ENCODE results near the gene ZNRF1. TPM values are rescaled to one million over a fixed set of nuclear protein-coding genes. Genes with fewer than 3 reads are reported as not detected.
"Not testable (repeated sequence)": the region's sequence is repeated elsewhere in the genome, so short reads cannot be mapped to it uniquely, and the experiment has no call there.

The ZNRF1 gene
- total RNA-seq, 5 donors from 2014 or later (not counting 1 experiment from before 2014, with no cell fraction given): 5.5 to 7.8 (median 7.5) TPM

DNA sequence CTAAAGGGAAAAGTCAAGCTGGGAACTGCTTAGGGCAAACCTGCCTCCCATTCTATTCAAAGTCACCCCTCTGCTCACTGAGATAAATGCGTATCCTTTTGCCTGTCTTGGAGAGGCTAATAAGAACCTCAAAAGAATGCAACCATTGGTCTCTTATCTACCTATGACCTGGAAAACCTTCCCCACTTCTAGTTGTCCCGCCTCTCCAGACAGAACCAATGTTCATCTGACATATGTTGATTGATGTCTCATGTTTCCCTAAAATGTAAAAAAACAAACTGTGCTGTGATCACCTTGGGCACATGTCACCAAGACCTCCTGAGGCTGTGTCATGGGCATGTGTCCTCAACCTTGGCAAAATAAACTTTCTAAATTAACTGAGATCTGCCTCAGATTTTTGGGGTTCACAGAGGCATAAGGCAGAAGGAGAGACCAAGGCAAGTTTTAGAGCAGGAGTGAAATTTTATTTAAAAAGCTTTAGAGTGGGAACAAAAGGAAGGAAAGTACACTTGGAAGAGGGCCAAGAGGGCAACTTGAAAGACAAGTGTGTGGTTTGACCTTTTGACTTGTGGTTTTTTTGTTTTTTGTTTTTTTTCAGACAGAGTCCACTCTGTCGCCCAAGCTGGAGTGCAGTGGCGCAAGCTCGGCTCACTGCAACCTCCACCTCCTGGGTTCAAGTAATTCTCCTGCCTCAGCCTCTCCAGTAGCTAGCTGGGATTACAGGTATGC, 130.8 kb downstream of the ZNRF1 start:
- CTCF ChIA-PET: interaction anchor here in 1 of 2 donors (1.0 kb wide), 1 partner anchor 19 kb away, joined by 3 read pairs; no protein-coding TSS in a partner anchor
- H3K27me3 Mint-ChIP-seq; H3K27ac ChIP-seq (ENCODE audit: low read length); DNase-seq; H3K27me3 ChIP-seq (replicated peaks in 1 of 2; ENCODE audit: control insufficient read depth in 2 of 2, extremely low read depth in 1 of 2, insufficient read depth in 2 of 2, low read length in 1 of 2); POLR2A ChIA-PET; H3K9me3 ChIP-seq; ATAC-seq (replicated peaks in 1 of 4); H3K27ac Mint-ChIP-seq; H3K4me1 ChIP-seq (ENCODE audit: control insufficient read depth in 1 of 2, extremely low read depth in 1 of 2, insufficient read depth in 2 of 2, low read length in 2 of 2); H3K4me3 Mint-ChIP-seq; H3K9me3 Mint-ChIP-seq; H3K36me3 Mint-ChIP-seq; H3K4me3 ChIP-seq (ENCODE audit: control insufficient read depth in 1 of 2, extremely low read depth in 1 of 2, low read length in 1 of 2); H3K36me3 ChIP-seq (ENCODE audit: control insufficient read depth in 2 of 2, extremely low read depth in 1 of 2, insufficient read depth in 1 of 2, low read length in 1 of 2): not testable (repeated sequence)
- peaks cover 9 to 22% (median 11%) of the 10 kb centered on the region in 3 donors for H3K4me1 Mint-ChIP-seq
- 100% methylated on average over 1 of the region's 5 CpGs for WGBS (ENCODE audit: insufficient coverage)

DNA sequence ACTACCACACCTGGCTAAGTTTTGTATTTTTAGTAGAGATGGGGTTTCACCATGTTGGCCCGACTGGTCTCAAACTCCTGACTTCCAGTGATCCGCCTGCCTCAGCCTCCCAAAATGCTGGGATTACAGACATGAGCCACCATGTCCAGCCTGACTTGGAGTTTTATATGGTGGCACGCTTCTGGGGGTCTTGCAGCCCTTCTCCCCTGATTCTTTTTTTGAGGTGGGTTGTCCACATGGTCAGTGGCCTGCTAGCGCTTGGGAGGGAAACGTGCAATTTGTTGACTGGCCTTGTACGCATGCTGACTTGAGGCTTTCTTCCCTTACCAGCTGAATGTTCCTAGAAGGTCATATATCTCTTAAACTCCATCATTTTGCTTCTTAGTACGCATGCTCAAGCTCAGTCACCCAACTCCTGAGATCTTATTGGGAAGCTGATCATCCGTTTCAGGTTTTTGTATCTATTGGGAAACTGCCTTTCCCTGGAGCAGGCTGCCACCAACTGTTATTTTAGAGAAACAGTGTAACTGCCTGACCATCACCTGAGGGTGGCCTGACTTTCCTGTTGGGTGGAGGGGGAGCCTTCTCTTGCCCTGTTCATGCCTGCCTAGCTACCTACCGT, 131.4 kb downstream of the ZNRF1 start:
- DNase-seq (no peak), ATAC-seq (replicated peaks in 1 of 4) (no peak)
- H3K9me3 Mint-ChIP-seq: peaks cover 0 to 9% (median 8%) of the 10 kb centered on the region in 3 donors
- H3K27me3 ChIP-seq (replicated peaks in 1 of 2; ENCODE audit: control insufficient read depth in 2 of 2, extremely low read depth in 1 of 2, insufficient read depth in 2 of 2, low read length in 1 of 2): peaks cover 0 to 5% of the 10 kb centered on the region in 2 experiments
- peaks cover 4 to 7% of the 10 kb centered on the region in 2 donors for H3K27me3 Mint-ChIP-seq
- H3K27ac Mint-ChIP-seq: no peak overlapping the region
- no peak overlapping the region for H3K4me3 ChIP-seq (ENCODE audit: control insufficient read depth in 1 of 2, extremely low read depth in 1 of 2, low read length in 1 of 2)
- POLR2A ChIA-PET: no interaction called here
- no peaks in the 10 kb centered on the region for H3K36me3 ChIP-seq (ENCODE audit: control insufficient read depth in 2 of 2, extremely low read depth in 1 of 2, insufficient read depth in 1 of 2, low read length in 1 of 2)
- H3K9me3 ChIP-seq: no peaks in the 10 kb centered on the region
- CTCF ChIA-PET: interaction anchor here in 1 of 2 donors (1.0 kb wide), 1 partner anchor 19 kb away, joined by 3 read pairs; no protein-coding TSS in a partner anchor
- H3K4me1 Mint-ChIP-seq: peaks cover 9 to 22% (median 11%) of the 10 kb centered on the region in 3 donors
- no peak overlapping the region for H3K4me3 Mint-ChIP-seq
- 14% methylated on average over 1 of the region's 9 CpGs for WGBS (ENCODE audit: insufficient coverage)
- H3K4me1 ChIP-seq (ENCODE audit: control insufficient read depth in 1 of 2, extremely low read depth in 1 of 2, insufficient read depth in 2 of 2, low read length in 2 of 2): peaks cover 0 to 3% of the 10 kb centered on the region in 2 experiments
- no peak overlapping the region for H3K27ac ChIP-seq (ENCODE audit: low read length)
- no peaks in the 10 kb centered on the region for H3K36me3 Mint-ChIP-seq

DNA sequence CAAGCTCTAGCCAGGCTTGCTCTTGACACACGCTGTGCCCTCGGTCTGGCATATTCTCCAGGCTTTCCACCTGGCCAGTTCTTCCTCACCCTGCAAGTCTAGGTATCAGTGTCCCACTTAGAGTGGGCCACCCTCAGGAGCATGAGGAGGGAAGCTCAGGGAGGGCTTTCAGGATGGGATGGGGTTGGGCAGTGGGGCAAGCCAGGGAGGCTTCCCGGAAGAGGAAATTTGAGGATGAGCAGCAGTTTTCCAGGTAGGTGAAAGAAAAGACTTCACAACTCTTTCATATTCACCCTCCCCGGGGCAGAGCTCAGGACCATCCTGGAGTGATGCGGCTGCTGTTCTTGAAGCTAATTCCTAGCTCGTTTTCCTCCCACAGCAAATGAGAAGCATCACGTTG, 132.3 kb downstream of the ZNRF1 start:
- DNase-seq (no peak), ATAC-seq (replicated peaks in 1 of 4) (no peak)
- Mint-ChIP-seq H3K27ac (peak overlapping the region in 1 of 2 donors; percentile 6), H3K4me1 (peaks cover 9 to 22% (median 11%) of the 10 kb centered on the region in 3 donors), H3K36me3 (no peaks in the 10 kb centered on the region), H3K4me3 (no peak overlapping the region), H3K9me3 (peaks cover 0 to 9% (median 8%) of the 10 kb centered on the region in 3 donors), H3K27me3 (peaks cover 4 to 7% of the 10 kb centered on the region in 2 donors)
- peaks cover 0 to 5% of the 10 kb centered on the region in 2 experiments for H3K27me3 ChIP-seq (replicated peaks in 1 of 2; ENCODE audit: control insufficient read depth in 2 of 2, extremely low read depth in 1 of 2, insufficient read depth in 2 of 2, low read length in 1 of 2)
- 94% methylated on average over 5 of the region's 7 CpGs for WGBS (ENCODE audit: insufficient coverage)
- no peaks in the 10 kb centered on the region for H3K9me3 ChIP-seq
- H3K27ac ChIP-seq (ENCODE audit: low read length): no peak overlapping the region
- peaks cover 0 to 3% of the 10 kb centered on the region in 2 experiments for H3K4me1 ChIP-seq (ENCODE audit: control insufficient read depth in 1 of 2, extremely low read depth in 1 of 2, insufficient read depth in 2 of 2, low read length in 2 of 2)
- H3K36me3 ChIP-seq (ENCODE audit: control insufficient read depth in 2 of 2, extremely low read depth in 1 of 2, insufficient read depth in 1 of 2, low read length in 1 of 2): no peaks in the 10 kb centered on the region
- CTCF ChIA-PET: no interaction called here
- H3K4me3 ChIP-seq (ENCODE audit: control insufficient read depth in 1 of 2, extremely low read depth in 1 of 2, low read length in 1 of 2): no peak overlapping the region
- POLR2A ChIA-PET: no interaction called here

DNA sequence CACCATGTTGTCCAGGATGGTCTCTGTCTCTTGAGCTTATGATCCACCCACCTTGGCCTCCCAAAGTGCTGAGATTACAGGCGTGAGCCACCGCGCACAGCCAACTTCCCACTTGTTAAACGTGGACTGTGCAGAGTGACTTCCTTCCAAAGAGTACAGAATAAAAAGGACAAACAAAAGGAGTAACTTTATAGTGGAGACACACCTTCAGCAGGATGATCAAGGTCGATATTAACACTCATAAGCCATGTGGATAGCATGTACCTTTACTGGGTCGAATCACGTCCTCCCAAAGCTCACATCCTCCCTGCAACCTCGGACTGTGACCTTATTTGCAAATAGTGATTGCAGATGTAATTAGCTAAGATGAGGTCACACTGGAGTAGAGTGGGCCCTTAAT, 139.4 kb downstream of the ZNRF1 start:
- DNase-seq (no peak), ATAC-seq (replicated peaks in 1 of 4) (no peak)
- Histone ChIP-seq H3K4me3 (ENCODE audit: control insufficient read depth in 1 of 2, extremely low read depth in 1 of 2, low read length in 1 of 2) (no peak overlapping the region), H3K27me3 (replicated peaks in 1 of 2; ENCODE audit: control insufficient read depth in 2 of 2, extremely low read depth in 1 of 2, insufficient read depth in 2 of 2, low read length in 1 of 2) (peaks cover 0 to 5% of the 10 kb centered on the region in 2 experiments), H3K36me3 (ENCODE audit: control insufficient read depth in 2 of 2, extremely low read depth in 1 of 2, insufficient read depth in 1 of 2, low read length in 1 of 2) (no peaks in the 10 kb centered on the region), H3K4me1 (ENCODE audit: control insufficient read depth in 1 of 2, extremely low read depth in 1 of 2, insufficient read depth in 2 of 2, low read length in 2 of 2) (peaks cover 0 to 6% of the 10 kb centered on the region in 2 experiments), H3K9me3 (no peaks in the 10 kb centered on the region), H3K27ac (ENCODE audit: low read length) (no peak overlapping the region)
- ChIA-PET CTCF (no interaction called here), POLR2A (no interaction called here)
- Mint-ChIP-seq H3K27ac (no peak overlapping the region), H3K9me3 (no peaks in the 10 kb centered on the region), H3K4me1 (peaks cover 6 to 8% (median 7%) of the 10 kb centered on the region in 3 donors), H3K27me3 (peaks cover 0 to 9% of the 10 kb centered on the region in 2 donors), H3K4me3 (no peak overlapping the region), H3K36me3 (no peaks in the 10 kb centered on the region)
- WGBS (ENCODE audit: insufficient coverage): 60% methylated on average over 1 of the region's 8 CpGs

DNA sequence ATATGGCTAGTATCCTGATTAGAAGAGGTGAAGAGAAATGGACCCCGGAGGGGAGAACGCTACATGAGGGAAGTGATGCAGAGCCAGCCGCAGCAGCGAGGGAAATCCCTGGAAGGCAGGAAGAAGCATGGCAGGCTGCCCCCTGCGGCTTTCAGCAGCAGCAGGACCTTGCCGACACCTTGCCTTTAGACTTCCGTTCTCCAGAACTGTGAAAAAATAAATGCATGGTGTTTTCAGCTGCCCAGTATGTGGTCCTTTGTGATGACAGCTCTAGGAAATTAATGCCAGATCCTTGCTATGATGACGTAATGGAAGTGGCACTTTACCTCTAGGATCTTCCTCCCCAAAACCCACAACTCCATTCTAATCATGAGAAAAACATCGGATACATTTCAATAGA, 139.8 kb downstream of the ZNRF1 start:
- DNase-seq (peak in 1 of 35 experiments; percentile 15), ATAC-seq (replicated peaks in 1 of 4) (peak in 1 of 4 experiments; percentile 32)
- Histone ChIP-seq H3K4me3 (ENCODE audit: control insufficient read depth in 1 of 2, extremely low read depth in 1 of 2, low read length in 1 of 2) (no peak overlapping the region), H3K36me3 (ENCODE audit: control insufficient read depth in 2 of 2, extremely low read depth in 1 of 2, insufficient read depth in 1 of 2, low read length in 1 of 2) (no peaks in the 10 kb centered on the region), H3K9me3 (no peaks in the 10 kb centered on the region), H3K4me1 (ENCODE audit: control insufficient read depth in 1 of 2, extremely low read depth in 1 of 2, insufficient read depth in 2 of 2, low read length in 2 of 2) (peaks cover 0 to 6% of the 10 kb centered on the region in 2 experiments), H3K27me3 (replicated peaks in 1 of 2; ENCODE audit: control insufficient read depth in 2 of 2, extremely low read depth in 1 of 2, insufficient read depth in 2 of 2, low read length in 1 of 2) (peaks cover 0 to 5% of the 10 kb centered on the region in 2 experiments), H3K27ac (ENCODE audit: low read length) (no peak overlapping the region)
- Mint-ChIP-seq H3K4me1 (peaks cover 6 to 8% (median 7%) of the 10 kb centered on the region in 3 donors), H3K4me3 (no peak overlapping the region), H3K9me3 (no peaks in the 10 kb centered on the region), H3K36me3 (no peaks in the 10 kb centered on the region), H3K27ac (no peak overlapping the region), H3K27me3 (peaks cover 0 to 9% of the 10 kb centered on the region in 2 donors)
- 31% methylated on average over 9 of the region's 9 CpGs for WGBS (ENCODE audit: insufficient coverage)
- CTCF ChIA-PET: interaction anchor here in 1 of 2 donors (0.6 kb wide), 1 partner anchor 137 kb away, joined by 6 read pairs; no protein-coding TSS in a partner anchor
- POLR2A ChIA-PET: no interaction called here

DNA sequence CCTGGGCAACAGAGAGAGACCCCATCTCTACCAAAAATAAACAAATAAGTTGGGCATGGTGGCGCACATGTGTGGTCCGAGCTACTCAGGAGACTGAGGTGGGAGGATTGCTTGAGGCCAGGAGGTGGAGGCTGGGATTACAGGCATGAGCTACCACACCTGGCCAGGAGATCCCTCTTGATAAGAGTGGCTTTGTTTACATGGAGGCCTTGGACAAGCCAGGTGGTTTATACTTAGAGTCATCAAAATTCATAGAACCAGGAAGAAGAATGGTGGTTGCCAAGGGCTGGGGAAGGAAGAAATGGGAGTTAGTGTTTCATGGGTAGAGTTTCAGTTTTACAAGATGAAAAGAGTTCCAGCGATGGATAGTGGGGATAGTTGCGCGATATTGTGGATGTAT, 140.7 kb downstream of the ZNRF1 start:
- no peak overlapping the region for H3K27ac ChIP-seq (ENCODE audit: low read length)
- H3K27me3 Mint-ChIP-seq: peaks cover 0 to 9% of the 10 kb centered on the region in 2 donors
- ATAC-seq (replicated peaks in 1 of 4) (no peak), DNase-seq (no peak)
- H3K4me3 Mint-ChIP-seq: no peak overlapping the region
- no peak overlapping the region for H3K4me3 ChIP-seq (ENCODE audit: control insufficient read depth in 1 of 2, extremely low read depth in 1 of 2, low read length in 1 of 2)
- ChIA-PET CTCF (no interaction called here), POLR2A (no interaction called here)
- H3K27me3 ChIP-seq (replicated peaks in 1 of 2; ENCODE audit: control insufficient read depth in 2 of 2, extremely low read depth in 1 of 2, insufficient read depth in 2 of 2, low read length in 1 of 2): peaks cover 0 to 5% of the 10 kb centered on the region in 2 experiments
- no CpG with 5 or more reads among the region's 5 CpGs for WGBS (ENCODE audit: insufficient coverage)
- peaks cover 6 to 8% (median 7%) of the 10 kb centered on the region in 3 donors for H3K4me1 Mint-ChIP-seq
- H3K9me3 ChIP-seq: no peaks in the 10 kb centered on the region
- H3K36me3 Mint-ChIP-seq: no peaks in the 10 kb centered on the region
- no peaks in the 10 kb centered on the region for H3K9me3 Mint-ChIP-seq
- no peaks in the 10 kb centered on the region for H3K36me3 ChIP-seq (ENCODE audit: control insufficient read depth in 2 of 2, extremely low read depth in 1 of 2, insufficient read depth in 1 of 2, low read length in 1 of 2)
- H3K4me1 ChIP-seq (ENCODE audit: control insufficient read depth in 1 of 2, extremely low read depth in 1 of 2, insufficient read depth in 2 of 2, low read length in 2 of 2): peaks cover 0 to 6% of the 10 kb centered on the region in 2 experiments
- no peak overlapping the region for H3K27ac Mint-ChIP-seq

All from T-cell (primary cell).